Posterior vena cava (tissue), 2 donors: Measurements from ENCODE around the gene FAM50A. TPM values are rescaled to one million over a fixed set of nuclear protein-coding genes. Genes with fewer than 3 reads are reported as not detected.
A peak's percentile ranks its signal among the peaks of the same experiment; 100 is the strongest.
"Not testable (repeated sequence)": the region's sequence is repeated elsewhere in the genome, so short reads cannot be mapped to it uniquely, and the experiment has no call there.

ENCODE experiments used
- DNase-seq: peaks from one replicate; pipeline ENCODE4 v3.0.0-alpha.2; 2020; ENCODE audit warnings: low spot score
- intact Hi-C, 2 donors: fragments of 100-400 bp; cut with DNase I; formaldehyde crosslinking; loops; one replicate each; pipeline versions ENCODE4 v1.14.1 to v1.14.2; 2022 to 2023
- long read RNA-seq, 2 donors: library from polyadenylated mRNA; unstranded; transcript quantifications; one replicate each; pipeline ENCODE4 v2.0.0, GENCODE V29; 2020 to 2021
- total RNA-seq, 2 donors: library from RNA; stranded (reverse); fragmentation: NEBNext Ultra II Directional; extraction: Animal tissue kit (Norgen Biotek cat#: 25700); gene quantifications; one replicate each; pipeline ENCODE4 v1.2.1, GENCODE V29; 2021
- donor health status: DM: yes; HTN: yes; CAD: no.
- donor health status: DM: yes; HTN: yes; CAD: no.

FAM50A gene, protein sequence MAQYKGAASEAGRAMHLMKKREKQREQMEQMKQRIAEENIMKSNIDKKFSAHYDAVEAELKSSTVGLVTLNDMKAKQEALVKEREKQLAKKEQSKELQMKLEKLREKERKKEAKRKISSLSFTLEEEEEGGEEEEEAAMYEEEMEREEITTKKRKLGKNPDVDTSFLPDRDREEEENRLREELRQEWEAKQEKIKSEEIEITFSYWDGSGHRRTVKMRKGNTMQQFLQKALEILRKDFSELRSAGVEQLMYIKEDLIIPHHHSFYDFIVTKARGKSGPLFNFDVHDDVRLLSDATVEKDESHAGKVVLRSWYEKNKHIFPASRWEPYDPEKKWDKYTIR
- 10 to 100 TPM; 52.7 to 63.3 TPM for total RNA-seq
- long read RNA-seq, donor 1, transcript FAM50A-202 (13 exons, 1,352 nt), result major isoform, 31 of 49 reads
- long read RNA-seq, donor 1, partial matches to known transcripts, result 13 of 49 reads
- long read RNA-seq, donor 1, other reads (novel, unspliced or antisense), result 3 of 49 reads
- long read RNA-seq, donor 2, transcript FAM50A-202 (13 exons, 1,352 nt), result major isoform, 41 of 84 reads
- long read RNA-seq, donor 2, partial matches to known transcripts, result 8 of 84 reads
- long read RNA-seq, donor 2, other reads (novel, unspliced or antisense), result 32 of 84 reads

DNA sequence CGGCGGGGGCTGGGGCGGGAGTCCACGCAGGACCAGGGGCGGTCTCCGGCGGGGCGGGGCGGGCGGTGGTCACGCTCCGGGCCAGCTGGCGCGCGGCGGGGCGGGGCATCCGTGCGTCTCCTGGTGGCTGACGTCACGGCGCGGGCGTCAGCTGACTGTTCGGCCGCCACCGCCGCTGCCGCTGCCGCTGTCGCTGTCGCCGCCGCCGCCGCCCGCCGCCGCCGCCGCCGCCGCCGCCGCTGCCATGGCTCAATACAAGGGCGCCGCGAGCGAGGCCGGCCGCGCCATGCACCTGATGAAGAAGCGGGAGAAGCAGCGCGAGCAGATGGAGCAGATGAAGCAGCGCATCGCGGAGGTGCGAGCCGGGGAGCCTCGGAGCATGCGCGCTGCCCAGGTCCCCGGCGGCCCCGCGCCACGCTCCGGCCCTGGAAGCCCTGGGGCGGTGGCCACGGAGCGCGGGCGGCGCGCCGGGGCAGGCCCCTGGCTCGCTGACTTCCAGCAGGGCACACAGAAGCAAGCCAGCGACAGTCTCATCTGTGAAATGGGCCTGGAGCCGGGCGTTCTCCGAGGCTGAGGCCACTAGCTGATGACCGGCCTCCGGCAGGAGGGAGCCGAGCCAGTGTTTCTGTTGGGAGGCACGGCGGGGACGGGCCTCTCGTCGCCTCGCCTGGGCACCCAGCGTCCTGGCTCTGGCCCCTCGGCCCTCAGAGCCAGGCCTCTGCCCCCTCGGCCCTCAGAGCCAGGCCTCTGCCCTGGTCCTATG, at the start of gene FAM50A:
TSS of gene FAM50A (plus strand) at position 150 of the 763 bp plus-strand sequence. CDS start at position 245, 95 bp downstream.
- intact Hi-C loops, result loop anchor here in 1 of 2 donors (1.0 kb wide), 1 partner anchor 28 kb away; no protein-coding TSS in a partner anchor
- DNase-seq, result peak; percentile 93

DNA sequence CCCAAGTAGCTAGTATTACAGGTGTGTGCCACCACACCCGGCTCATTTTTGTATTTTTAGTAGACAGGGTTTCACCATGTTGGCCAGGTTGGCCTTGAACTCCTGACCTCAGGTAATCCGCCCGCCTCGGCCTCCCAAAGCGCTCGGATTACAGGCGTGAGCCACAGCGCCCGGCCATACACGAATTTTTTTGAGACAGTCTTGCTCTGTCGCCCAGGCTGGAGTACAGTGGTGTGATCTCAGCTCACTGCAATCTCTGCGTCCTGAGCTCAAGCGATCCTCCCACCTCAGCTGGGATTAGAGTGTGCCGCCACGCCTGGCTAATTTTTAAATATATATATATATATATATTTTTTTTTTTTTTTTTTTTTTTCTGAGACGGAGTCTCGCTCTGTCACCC, 47.6 kb upstream of the FAM50A start:
- intact Hi-C loops, result not testable (repeated sequence)

DNA sequence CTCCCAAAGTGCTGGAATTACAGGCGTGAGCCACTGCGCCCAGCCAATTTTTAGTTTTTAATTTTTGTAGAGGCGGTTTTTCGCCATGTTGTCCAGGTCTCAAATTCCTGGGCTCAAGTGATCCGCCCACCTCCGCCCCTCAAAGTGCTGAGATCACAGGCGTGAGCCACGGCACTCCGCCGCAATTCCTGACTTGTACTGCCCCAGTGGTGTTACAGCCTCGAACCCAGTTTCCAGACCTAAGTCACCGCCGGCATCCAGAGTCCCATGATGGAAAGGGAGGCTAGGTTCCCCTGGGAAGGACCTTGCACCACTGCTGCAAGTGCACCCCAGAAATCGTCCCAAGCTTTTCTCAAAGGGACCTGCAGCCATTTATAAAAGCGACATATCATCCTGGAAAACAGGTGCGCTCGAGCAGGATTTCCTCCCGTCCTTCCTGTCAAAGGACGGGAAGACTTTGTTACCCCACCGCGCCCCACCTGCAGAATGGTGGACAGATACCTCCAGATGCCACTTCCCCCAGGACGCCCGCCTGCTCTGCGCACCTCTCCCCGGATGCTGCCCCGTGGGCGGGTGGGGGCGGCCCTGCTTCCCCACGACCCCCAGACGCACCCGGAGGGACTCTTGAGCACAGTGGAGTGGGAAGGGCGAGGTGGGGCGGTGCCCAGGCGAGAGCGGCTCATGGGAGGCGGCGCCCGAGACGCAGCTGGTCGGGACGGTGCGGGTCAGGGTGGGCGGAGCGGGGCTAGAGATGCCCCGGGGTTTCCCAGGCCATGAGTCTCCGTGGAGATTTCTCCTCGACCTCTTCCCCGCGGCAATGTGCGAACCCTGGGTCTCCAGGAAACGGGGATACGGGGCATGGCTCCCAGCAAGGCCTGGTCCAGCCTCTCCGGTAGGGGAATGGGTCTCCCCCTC, 46.7 kb upstream of the FAM50A start:
- intact Hi-C loops, result no loop called here
- DNase-seq, result peak; percentile 92

More for the DNA sequence above, 47.6 kb upstream of the FAM50A start:
- DNase-seq, result not testable (repeated sequence)

DNA sequence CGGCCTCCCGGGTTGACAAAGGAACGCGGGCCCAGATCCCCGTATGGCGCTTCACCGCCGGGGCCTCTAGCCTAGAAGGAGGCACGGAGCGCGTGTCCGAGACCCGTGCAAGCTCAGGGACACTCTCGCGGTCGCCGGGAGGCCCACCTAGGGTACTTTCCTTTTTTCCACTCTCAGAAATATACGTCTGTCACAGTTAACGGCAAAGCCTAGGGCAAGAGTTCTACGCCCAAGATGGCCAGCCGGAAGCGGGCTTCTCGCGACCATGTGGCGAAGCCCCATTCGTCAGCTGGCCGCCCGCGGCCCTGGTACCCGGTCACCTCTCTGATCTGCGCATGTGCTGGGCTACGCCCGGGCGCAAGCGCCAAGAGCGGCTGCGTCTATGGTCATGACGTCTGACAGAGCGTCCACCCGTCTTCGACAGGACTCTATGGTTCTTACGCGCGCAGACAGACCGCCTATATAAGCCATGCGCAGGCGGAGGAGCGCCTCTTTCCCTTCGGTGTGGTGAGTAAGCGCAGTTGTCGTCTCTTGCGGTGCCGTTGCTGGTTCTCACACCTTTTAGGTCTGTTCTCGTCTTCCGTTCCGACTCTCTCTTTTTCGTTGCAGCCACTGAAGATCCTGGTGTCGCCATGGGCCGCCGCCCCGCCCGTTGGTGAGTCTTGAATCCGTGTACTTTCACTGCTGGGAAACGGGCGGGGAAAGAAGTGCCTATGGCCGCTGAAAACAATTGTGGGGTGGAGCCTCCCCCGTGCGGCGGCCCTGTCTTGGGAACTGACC, 45.9 kb upstream of the FAM50A start, which contains the start of gene RPL10:
TSS of gene RPL10 (plus strand) at position 490 of the 780 bp plus-strand sequence. CDS start at position 633, 143 bp downstream.
- intact Hi-C loops, result no loop called here
- peak; percentile 98 for DNase-seq

DNA sequence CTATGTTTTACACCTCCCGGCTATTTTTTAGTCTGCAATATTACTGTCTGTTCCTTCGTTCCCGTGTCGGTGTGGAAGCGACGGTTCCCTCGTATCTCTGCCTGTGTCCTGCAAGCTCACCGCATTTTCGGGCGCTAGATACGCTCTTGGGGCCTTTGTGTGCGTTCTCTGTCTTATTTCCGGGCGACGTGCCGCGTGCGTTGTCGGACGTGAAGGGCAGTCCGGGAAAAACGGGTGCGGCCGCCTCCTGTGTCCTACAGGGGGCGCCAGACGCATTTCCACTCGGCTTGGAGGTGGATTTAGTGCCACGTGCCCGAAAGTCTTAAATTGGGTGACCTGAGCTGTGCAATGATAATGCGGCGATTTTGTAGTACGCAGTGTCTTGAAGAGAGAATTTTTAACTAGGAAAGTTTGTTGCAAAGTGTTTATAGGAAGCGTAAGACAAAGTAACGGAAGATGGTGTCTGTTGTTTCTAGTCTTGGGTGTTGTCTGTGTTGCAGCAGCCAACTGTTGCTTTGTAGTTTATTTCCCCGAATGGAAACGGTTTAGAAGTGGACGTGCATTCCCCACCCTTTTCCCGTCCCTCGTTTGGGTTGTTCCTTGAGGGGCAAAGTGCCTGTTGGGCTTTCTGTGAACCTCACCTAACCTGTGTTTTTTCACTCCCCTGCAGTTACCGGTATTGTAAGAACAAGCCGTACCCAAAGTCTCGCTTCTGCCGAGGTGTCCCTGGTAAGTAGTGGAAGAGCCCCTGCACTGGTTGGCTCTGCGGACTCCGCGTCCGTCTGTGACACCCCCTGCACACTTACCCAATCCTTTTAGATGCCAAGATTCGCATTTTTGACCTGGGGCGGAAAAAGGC, 45.0 kb upstream of the FAM50A start:
- DNase-seq, result peak; percentile 97
- intact Hi-C loops, result no loop called here

DNA sequence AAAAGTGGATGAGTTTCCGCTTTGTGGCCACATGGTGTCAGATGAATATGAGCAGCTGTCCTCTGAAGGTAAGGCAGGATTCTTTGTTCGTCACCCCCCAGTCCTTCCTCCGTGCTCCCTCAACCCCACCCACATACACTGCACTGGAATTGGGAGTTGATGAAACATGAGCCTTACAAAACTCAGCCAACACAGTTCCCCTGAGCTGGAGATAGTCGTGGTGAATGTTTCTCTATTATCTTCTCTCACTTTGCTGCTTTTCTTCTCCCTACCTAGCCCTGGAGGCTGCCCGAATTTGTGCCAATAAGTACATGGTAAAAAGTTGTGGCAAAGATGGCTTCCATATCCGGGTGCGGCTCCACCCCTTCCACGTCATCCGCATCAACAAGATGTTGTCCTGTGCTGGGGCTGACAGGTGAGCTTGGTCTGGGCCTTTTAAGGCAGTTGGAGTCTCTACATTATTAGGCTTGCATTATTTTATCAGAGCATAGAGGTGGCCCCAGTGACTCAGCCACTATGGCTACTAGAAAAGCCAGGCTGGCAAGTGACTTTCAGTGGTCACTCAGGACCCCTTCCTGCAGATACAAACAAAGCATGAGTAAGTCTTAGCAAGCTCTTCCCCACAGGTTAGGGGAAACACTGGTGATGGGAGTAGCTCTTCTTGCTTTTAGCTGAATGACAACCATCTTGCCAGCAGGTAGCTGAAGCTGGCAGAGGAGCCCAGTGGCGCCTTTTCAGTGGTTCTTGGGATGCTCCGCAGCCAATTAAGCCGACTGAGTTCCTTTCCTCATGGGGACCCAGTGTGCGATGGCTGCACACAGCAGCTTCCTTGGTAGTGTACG, 44.2 kb upstream of the FAM50A start:
- no peak for DNase-seq
- intact Hi-C loops, result no loop called here

DNA sequence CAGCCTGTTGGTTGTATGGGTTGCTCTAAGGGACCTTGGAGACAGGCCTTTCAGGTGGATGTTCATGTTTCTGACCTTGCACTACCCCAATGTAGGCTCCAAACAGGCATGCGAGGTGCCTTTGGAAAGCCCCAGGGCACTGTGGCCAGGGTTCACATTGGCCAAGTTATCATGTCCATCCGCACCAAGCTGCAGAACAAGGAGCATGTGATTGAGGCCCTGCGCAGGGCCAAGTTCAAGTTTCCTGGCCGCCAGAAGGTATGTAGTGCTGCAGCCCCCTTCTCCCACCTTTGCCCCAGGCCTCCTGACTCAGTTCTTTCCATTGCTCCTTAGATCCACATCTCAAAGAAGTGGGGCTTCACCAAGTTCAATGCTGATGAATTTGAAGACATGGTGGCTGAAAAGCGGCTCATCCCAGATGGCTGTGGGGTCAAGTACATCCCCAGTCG, 43.5 kb upstream of the FAM50A start:
- DNase-seq, intact Hi-C loops: not testable (repeated sequence)

DNA sequence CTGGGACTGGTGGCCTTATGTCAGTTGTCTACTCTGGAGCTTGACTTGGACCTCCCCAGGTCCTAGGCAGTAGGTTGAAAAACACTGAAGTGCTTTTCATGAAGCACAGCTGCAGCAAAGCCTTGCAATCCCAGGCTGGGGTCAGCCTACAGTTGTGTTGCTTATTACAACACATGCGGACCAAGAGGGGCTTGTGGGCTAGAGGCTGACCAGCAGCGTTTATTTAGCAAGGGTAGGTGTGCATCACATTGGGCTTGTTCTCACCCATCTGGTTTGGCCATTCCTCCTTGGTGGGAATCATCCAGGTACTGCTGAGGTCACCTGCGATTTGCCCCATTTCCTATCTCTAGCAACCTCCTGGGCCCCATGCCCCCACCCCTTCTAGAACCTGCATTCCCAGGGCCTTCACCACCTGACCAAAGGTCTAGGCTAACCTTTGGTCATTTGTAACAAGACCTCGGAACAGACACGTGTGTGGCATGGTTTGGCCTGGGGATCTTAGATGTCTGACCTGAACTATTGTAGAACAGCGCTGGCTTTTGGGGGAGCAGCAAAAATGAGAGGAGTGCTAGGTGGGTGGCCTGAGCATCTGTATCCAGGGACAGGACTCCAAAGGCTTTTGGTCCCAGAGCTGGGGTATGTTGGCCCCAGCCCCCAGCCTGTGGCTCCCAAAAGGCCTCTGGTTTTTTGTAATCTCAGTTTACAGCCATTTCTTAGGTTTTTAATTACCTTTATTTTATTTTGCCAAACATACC, 42.7 kb upstream of the FAM50A start:
- intact Hi-C loops, result no loop called here
- no peak for DNase-seq

DNA sequence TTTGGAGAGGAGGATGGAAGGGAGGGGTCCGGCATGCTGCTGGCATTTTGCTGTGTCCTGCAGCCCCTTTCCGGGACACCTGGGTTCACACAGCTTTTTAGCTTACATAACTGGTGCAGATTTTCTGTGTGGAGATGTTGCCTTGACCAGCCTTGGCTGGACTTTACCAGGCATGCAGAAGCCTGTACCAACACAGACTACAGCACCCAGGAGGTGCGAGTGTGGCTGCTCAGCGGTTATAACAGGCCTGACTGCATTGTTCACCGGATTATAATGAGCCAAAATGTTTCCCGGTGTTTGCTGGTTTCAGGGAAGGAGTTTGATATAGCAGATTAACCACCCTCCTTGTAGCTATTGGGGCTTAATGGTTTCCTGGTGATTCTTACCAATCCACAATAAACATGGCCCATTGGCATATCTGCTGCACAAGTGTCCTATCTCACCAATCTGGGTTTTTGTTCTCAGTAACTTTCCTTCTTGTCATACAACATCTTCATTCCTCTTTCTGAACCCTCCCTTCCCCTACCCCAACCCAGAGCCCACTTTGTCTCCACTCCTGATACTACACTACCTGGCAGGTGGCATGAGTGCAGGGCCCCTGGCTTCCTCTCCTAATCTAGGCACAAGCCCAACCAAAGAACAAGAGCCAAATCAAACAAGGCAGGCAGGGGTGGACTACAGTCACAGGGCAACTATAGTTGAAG, 41.9 kb upstream of the FAM50A start:
- intact Hi-C loops, result no loop called here

DNA sequence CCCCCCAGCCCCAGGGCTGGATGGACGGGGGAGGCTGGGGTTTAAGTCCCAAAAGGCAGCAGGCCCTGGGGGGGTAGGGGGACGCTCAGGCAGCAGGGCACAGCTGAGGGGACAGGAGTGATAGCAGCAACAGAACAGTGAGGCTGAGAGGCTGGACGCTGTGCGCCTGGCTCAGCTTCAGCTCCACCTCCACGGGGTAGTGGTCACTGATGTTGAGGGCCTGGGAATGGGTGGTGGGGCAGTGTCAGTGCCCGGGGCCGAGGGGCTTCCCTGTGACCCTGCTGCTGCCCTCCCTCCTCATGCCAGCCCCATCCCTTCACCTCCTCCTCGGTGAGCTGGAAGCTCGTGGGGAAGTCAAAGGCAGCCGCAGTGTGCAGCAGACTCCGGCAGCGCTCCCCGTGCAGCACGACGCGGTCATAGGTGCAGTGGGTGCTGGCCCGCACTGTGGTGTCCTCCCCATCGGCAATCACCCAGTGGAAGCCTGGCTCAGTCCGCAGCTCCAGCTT, 41.3 kb upstream of the FAM50A start:
- no peak for DNase-seq
- intact Hi-C loops, result no loop called here

More for the DNA sequence above, 41.9 kb upstream of the FAM50A start:
- no peak for DNase-seq

DNA sequence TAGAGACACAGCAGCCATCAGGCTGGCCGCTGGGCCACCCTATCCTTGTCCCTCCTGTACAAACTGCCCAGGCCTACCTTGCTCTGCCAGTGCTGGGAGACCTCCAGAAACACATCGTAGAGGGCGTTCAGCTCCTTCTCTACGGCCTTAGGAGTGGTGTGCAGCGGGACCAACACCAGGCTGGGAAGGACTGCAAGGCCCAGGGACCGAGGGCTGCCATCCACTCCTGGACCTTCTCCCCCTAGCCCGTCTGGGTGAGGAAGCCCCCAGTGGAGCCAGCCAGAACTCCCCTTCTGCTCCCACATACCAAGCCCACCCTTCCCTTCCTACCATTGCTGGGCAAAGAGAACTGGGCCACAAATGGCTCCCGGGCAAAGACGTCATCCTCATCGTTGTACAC, 40.7 kb upstream of the FAM50A start:
- no peak for DNase-seq
- intact Hi-C loops, result no loop called here

DNA sequence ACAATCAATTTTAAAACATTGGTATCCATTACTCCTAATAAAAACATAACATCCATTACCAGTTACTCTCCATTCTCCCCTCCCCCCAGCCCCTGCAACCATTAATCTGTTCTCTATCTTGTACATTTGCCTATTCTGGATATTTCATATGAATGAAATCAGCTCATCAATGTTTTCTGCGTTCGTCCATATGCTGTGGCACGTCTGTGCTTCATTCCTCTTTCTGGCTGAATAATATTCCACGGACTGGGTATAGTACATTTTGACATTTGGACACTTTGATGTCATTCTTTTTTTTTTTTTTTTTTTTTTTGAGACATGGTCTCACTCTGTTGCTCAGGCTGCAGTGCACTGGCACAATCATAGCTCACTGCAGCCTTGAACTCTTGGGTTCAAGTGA, 40.1 kb upstream of the FAM50A start:
- no peak for DNase-seq
- intact Hi-C loops, result no loop called here

DNA sequence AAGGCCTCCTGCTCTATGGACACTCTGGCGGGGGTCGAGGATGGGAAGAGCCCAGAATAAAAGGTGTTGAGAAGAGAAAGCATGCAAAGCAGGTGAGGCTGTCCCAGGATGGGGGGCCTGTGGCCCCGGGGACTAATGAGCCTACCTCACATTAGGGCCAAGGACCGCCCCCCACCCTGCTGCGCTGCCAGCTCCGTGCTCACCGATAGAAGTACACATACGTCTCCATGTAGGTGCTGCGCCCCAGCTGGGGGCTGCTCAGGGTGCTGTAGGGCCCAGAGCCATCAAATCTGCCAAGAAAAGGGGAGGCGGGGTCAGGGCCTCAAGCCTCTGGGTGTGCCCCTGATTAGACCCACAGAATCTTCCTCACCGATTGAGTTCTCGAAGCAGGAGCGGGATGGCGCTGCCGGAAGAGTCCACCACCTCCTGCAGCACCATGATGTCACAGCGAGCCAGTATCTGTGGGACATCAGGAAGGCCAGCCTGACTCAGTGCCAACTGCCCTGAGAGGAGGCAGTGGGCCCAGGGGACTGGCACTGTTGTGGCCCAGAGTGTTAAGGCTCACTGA, 39.2 kb upstream of the FAM50A start:
- DNase-seq, result no peak
- intact Hi-C loops, result no loop called here

DNA sequence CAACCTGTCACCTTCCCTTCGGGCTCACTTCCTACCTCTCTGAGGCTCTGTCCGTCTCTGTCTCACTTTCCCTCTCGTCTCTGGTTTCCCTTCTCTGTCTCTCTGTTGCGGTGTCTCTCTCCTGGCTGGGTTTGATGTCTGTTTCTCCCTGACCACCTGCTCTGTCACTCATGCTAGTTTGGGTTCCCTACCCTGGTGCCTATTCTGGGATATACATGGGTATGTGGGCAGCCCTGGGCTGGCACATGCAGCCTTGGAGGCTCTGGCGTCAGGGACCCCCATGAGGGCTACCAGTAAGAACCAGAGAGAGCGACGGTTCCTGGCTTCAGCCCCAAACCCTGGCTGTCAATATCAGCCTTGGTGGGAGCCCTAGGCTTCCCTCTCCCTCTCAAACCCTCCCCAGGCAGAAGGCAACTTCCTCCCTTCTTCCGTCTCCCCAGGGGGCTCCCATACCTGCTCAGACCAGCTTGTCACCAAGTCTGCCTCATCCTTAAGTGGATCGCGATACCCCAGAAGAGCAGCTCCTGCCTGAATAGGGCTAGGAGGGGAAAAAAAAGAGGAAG, 35.2 kb upstream of the FAM50A start:
- intact Hi-C loops, result no loop called here
- no peak for DNase-seq
